A673 (cell line): ENCODE measurements around the gene BTRC. TPM values are rescaled to one million over a fixed set of nuclear protein-coding genes. Genes with fewer than 3 reads are reported as not detected.

Experiments used
- BruUV-seq: library from RNA; stranded (reverse); fragments of 400-500 nt; replicated peaks from 2 replicates; lab custom pipeline; 2021; lab: Mats Ljungman, UMichigan
- CTCF ChIA-PET: fragments of 300-600 bp; sonication (Branson Sonifier 250); formaldehyde crosslinking; loops from one replicate; lab custom pipeline; 2022; ENCODE audit warnings: antibody characterized with exemption; lab: Charles Lee
- POLR2A ChIA-PET: fragments of 300-600 bp; sonication (Branson Sonifier 250); formaldehyde crosslinking; loops from one replicate; lab custom pipeline; 2022; ENCODE audit warnings: antibody characterized with exemption; ENCODE audit not compliant: low non-redundant PET; lab: Charles Lee
- DNase-seq: peaks from one replicate; pipeline ENCODE4 v3.0.0-alpha.2; 2015; ENCODE audit warnings: low spot score
- H3K27ac ChIP-seq: fragments of 200-600 bp; sonication (generic); 2 replicates; pipeline ENCODE4 v1.5.1; 2016; ENCODE audit warnings: mixed run types, low read depth, mild to moderate bottlenecking, mixed read lengths, antibody characterized with exemption, low read length; ENCODE audit not compliant: poor library complexity, severe bottlenecking
- H3K27me3 ChIP-seq: fragments of 200-600 bp; sonication (generic); replicated peaks from 2 replicates; pipeline ENCODE4 v1.6.1; 2017; ENCODE audit warnings: mixed run types, low read depth, mild to moderate bottlenecking, mixed read lengths, antibody characterized with exemption, low read length; ENCODE audit not compliant: insufficient read depth, poor library complexity
- H3K36me3 ChIP-seq: fragments of 200-600 bp; sonication (generic); 2 replicates; pipeline ENCODE4 v1.6.1; 2016; ENCODE audit warnings: mixed run types, mild to moderate bottlenecking, mixed read lengths, antibody characterized with exemption, low read length; ENCODE audit not compliant: insufficient read depth, poor library complexity, severe bottlenecking
- H3K4me1 ChIP-seq: fragments of 200-600 bp; sonication (generic); 2 replicates; pipeline ENCODE4 v1.6.1; 2017; ENCODE audit warnings: mixed run types, mild to moderate bottlenecking, mixed read lengths, antibody characterized with exemption, low read length; ENCODE audit not compliant: insufficient read depth, poor library complexity, severe bottlenecking
- H3K4me3 ChIP-seq: fragments of 200-600 bp; sonication (generic); 2 replicates; pipeline ENCODE4 v1.5.1; 2016; ENCODE audit warnings: low read depth, mixed run types, mild to moderate bottlenecking, mixed read lengths, low read length; ENCODE audit not compliant: poor library complexity, severe bottlenecking
- H3K9me3 ChIP-seq: fragments of 200-600 bp; sonication (generic); 2 replicates; pipeline ENCODE4 v1.6.1; 2016; ENCODE audit warnings: mixed run types, low read depth, mild to moderate bottlenecking, mixed read lengths, antibody characterized with exemption, low read length; ENCODE audit not compliant: poor library complexity, severe bottlenecking
- CTCF ChIP-seq: fragments of 300-800, 200-600 bp; sonication (generic); conservative IDR thresholded peaks from 2 replicates; pipeline ENCODE4 v1.5.1; 2017; ENCODE audit warnings: low read depth, mild to moderate bottlenecking, antibody characterized with exemption, low read length, moderate library complexity, mixed read lengths
- EZH2 ChIP-seq: fragments of 200-600 bp; sonication (generic); IDR thresholded peaks from 2 replicates; pipeline ENCODE4 v1.6.1; 2017; ENCODE audit warnings: borderline replicate concordance, low read depth, mild to moderate bottlenecking, mixed read lengths, antibody characterized with exemption, low read length; ENCODE audit not compliant: poor library complexity, severe bottlenecking
- intact Hi-C: fragments of 100-400 bp; cut with micrococcal nuclease; formaldehyde crosslinking; loops from one replicate; pipeline ENCODE4 v1.10.0; 2022; ENCODE audit not compliant: unreplicated experiment
- total RNA-seq: library from RNA; stranded (reverse); gene quantifications from 2 replicates; pipeline ENCODE4 v1.2.3, GENCODE V29; 2021

BTRC gene
- total RNA-seq, 1 experiment from 2014 or later, result 22.6 TPM

- BruUV-seq, result no TSS peak
- intact Hi-C loops, result no loop called here
- DNase-seq, result no peak
- no peaks in the 10 kb centered on the region for H3K27me3 ChIP-seq
- ChIA-PET POLR2A (interaction anchor here (0.7 kb wide), 1 partner anchor 695 kb away, joined by 10 read pairs; no protein-coding TSS in a partner anchor), CTCF (no interaction called here)
- H3K36me3 ChIP-seq, result peaks cover 7% of the 10 kb centered on the region
- H3K9me3 ChIP-seq, result no peaks in the 10 kb centered on the region
- no peaks in the 10 kb centered on the region for H3K4me1 ChIP-seq
- no peak overlapping the region for H3K27ac ChIP-seq
- H3K4me3 ChIP-seq, result no peak overlapping the region
- TF ChIP-seq EZH2 (no peak), CTCF (no peak)
Observed at GRCh38 chr10:101580486-101581399, 226.8 kb downstream of the BTRC start.

DNA sequence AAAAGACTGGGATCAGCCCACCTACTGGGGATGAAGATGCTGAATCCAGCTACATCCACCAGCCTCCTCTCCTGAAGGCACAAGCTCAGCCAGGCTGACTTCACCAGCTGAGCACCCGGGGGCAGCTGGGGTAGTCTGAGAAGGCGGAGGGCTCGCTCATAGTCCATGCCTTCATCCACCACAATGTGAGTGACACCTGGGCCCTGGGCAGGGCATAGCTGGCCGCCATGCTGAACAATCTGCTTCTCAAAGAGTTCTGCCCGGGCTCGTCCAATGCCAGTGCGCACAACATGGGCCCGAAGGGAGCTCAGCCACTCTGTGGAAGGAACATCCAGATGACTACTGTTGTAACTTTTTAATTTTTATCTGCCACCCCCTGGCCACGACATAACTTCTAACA is 231.9 kb downstream of the BTRC start:
- Histone ChIP-seq H3K9me3 (no peaks in the 10 kb centered on the region), H3K27me3 (no peaks in the 10 kb centered on the region), H3K36me3 (peaks cover 7% of the 10 kb centered on the region), H3K4me1 (peaks cover 7% of the 10 kb centered on the region), H3K27ac (no peak overlapping the region), H3K4me3 (no peak overlapping the region)
- TF ChIP-seq EZH2 (no peak), CTCF (no peak)
- CTCF ChIA-PET, result no interaction called here
- no peak for DNase-seq
- BruUV-seq, result no TSS peak
- POLR2A ChIA-PET, result no interaction called here
- intact Hi-C loops, result no loop called here

- TF ChIP-seq EZH2 (no peak), CTCF (no peak)
- Histone ChIP-seq H3K36me3 (peaks cover 2% of the 10 kb centered on the region), H3K4me3 (peak within 1 kb of the TSS; percentile 77), H3K27me3 (no peaks in the 10 kb centered on the region), H3K9me3 (no peaks in the 10 kb centered on the region), H3K27ac (peak within 1 kb of the TSS; percentile 67), H3K4me1 (peaks cover 7% of the 10 kb centered on the region)
- TSS peak; percentile 52 for BruUV-seq
- CTCF ChIA-PET, result no interaction called here
- DNase-seq, result peak; percentile 96
- intact Hi-C loops, result no loop called here
- POLR2A ChIA-PET, result no interaction called here
Observed at GRCh38 chr10:101587725-101588653, 234.0 kb downstream of the BTRC start, which contains the start of the genes DPCD and POLL. TSS of gene DPCD (plus strand) at chr10:101588321. CDS start at chr10:101588337, 16 bp downstream. TSS of gene POLL (minus strand) at chr10:101588257. CDS start at chr10:101587360, 897 bp downstream.
